Uterus (tissue), 2 donors: ENCODE results near the gene GRK5.

Experiments
- POLR2A ChIP-seq, 2 donors: fragments of 450-650 bp; IDR thresholded peaks; one replicate each; pipeline ENCODE4 v1.6.1; 2016; ENCODE audit warnings: antibody characterized with exemption in 2 of 2, mild to moderate bottlenecking in 1 of 2, moderate library complexity in 1 of 2
- TF ChIP-seq, protein P1 (sequence below), 4 experiments: fragments of 200-600 bp in 2 of 4; fragments of 450-650 bp in 2 of 4; sonication (generic) in 2 of 4; IDR thresholded peaks; one replicate each; pipeline ENCODE4 v1.5.1; 2016 to 2019; ENCODE audit warnings: antibody characterized with exemption in 4 of 4, mild to moderate bottlenecking in 2 of 4, moderate library complexity in 1 of 4

DNA sequence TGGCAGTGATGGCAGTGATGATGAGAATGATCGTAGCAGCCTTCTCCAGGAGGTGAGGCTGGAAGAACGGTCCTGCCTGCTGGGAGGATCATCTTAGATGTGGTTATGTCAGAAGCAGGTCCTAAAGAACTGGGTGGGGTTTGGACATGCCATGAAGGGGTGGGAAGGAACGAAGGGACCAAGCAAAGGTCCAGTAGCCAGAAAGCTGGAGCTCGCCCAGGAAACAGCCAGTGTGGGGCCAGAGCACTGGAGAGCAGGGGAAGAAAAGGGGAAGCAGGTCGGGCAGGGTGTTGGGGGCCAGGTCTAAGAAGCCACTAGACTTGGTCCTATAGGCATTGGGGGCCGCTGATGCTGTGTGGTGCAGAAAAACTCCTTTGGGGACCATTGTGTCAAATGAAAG, 207.8 kb downstream of the GRK5 start:
- TF ChIP-seq, protein P1, sequence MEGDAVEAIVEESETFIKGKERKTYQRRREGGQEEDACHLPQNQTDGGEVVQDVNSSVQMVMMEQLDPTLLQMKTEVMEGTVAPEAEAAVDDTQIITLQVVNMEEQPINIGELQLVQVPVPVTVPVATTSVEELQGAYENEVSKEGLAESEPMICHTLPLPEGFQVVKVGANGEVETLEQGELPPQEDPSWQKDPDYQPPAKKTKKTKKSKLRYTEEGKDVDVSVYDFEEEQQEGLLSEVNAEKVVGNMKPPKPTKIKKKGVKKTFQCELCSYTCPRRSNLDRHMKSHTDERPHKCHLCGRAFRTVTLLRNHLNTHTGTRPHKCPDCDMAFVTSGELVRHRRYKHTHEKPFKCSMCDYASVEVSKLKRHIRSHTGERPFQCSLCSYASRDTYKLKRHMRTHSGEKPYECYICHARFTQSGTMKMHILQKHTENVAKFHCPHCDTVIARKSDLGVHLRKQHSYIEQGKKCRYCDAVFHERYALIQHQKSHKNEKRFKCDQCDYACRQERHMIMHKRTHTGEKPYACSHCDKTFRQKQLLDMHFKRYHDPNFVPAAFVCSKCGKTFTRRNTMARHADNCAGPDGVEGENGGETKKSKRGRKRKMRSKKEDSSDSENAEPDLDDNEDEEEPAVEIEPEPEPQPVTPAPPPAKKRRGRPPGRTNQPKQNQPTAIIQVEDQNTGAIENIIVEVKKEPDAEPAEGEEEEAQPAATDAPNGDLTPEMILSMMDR (IDR thresholded peaks at IDR 0.05): no peak
- TF ChIP-seq POLR2A (IDR thresholded peaks at IDR 0.05): no peak
